Kidney epithelial cell (primary cell): ENCODE results near the gene NFRKB. TPM values are rescaled to one million over a fixed set of nuclear protein-coding genes. Genes with fewer than 3 reads are reported as not detected.

ENCODE experiments used
- DNase-seq: peaks from one replicate; pipeline ENCODE4 v3.0.0-alpha.2; 2010; ENCODE audit warnings: low read depth
- H3K27me3 ChIP-seq: 2 replicates; pipeline ENCODE4 v1.6.0; 2011; ENCODE audit warnings: low read length; ENCODE audit not compliant: control insufficient read depth, insufficient read depth
- H3K36me3 ChIP-seq: 2 replicates; pipeline ENCODE4 v1.5.1; 2011; ENCODE audit warnings: low read length; ENCODE audit not compliant: control insufficient read depth, insufficient read depth
- H3K4me3 ChIP-seq: 2 replicates; pipeline ENCODE4 v1.5.1; 2011; ENCODE audit warnings: low read depth, mild to moderate bottlenecking, control low read depth, low read length
- total RNA-seq: library from RNA; depleted of rRNA; stranded (reverse); fragments of >200 nt; gene quantifications from 2 replicates; pipeline ENCODE4 v1.2.3, GENCODE V29; 2015
- TF ChIP-seq, protein P1 (sequence below): IDR thresholded peaks from 2 replicates; pipeline ENCODE4 v1.5.1; 2011; ENCODE audit warnings: mild to moderate bottlenecking, moderate library complexity, low read length, control low read depth, inconsistent platforms; ENCODE audit not compliant: insufficient read depth, poor library complexity, severe bottlenecking

NFRKB gene
- total RNA-seq, 1 donor from 2014 or later: 30.1 TPM

DNA sequence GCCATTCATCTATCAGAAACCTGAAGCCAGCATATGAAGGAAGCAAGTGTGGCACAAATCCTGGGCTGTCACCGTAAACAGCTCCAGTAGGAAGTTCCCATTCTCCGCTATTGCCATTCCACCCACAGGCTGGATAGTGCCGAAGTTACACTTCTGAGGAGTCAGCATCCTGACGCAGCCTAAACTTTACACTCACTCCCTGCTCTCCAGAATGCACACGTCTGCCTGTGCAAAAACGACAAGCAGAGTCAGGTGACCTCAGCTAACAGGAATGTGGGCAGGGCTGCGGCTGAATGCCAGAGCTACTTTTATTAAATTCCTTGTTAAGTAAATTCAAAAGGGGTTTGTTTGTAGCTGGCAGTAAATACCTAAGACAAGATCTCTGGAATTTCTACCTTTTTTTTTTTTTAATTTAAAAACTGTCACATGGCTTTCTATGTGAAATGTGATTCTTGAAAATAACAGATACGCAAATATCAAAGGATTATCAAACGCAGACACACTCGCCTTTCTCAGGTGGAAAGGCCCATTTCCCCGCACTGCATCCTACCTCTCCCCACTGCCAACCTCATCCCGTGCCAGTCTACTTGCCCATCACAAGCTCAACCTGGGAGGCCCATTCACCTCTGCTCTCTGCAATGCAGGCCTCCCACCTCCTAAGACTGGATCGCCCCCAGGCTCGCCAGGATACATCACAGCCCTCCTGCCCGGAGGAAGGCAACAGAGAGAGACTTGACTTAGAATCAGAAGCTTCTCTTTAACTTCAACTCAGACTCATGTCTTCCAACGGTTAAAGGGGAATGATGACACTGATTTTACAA, 33.5 kb downstream of the NFRKB start:
- peaks cover 3% of the 10 kb centered on the region for H3K36me3 ChIP-seq
- TF ChIP-seq, protein P1, sequence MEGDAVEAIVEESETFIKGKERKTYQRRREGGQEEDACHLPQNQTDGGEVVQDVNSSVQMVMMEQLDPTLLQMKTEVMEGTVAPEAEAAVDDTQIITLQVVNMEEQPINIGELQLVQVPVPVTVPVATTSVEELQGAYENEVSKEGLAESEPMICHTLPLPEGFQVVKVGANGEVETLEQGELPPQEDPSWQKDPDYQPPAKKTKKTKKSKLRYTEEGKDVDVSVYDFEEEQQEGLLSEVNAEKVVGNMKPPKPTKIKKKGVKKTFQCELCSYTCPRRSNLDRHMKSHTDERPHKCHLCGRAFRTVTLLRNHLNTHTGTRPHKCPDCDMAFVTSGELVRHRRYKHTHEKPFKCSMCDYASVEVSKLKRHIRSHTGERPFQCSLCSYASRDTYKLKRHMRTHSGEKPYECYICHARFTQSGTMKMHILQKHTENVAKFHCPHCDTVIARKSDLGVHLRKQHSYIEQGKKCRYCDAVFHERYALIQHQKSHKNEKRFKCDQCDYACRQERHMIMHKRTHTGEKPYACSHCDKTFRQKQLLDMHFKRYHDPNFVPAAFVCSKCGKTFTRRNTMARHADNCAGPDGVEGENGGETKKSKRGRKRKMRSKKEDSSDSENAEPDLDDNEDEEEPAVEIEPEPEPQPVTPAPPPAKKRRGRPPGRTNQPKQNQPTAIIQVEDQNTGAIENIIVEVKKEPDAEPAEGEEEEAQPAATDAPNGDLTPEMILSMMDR: no peak
- no peaks in the 10 kb centered on the region for H3K27me3 ChIP-seq
- H3K4me3 ChIP-seq: no peak overlapping the region
- peak; percentile 94 for DNase-seq

DNA sequence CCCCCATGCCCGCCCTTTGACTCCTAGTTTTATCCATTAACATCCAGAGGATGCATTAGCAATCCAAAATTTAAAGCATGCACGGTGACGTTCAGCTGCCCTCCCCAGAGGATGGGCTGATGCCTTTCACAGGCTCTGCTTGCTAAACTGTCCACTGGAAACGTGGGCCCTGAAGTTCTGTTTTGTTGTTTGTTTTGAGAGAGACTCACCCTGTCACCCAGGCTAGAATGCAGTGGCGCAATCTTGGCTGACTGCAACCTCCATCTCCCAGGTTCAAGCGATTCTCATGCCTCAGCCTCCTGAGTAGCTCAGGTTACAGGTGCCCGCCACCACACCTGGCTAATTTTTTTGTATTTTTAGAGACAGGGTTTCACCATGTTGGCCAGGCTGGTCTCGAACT, 39.3 kb downstream of the NFRKB start:
- Histone ChIP-seq H3K36me3 (no peaks in the 10 kb centered on the region), H3K4me3 (no peak overlapping the region), H3K27me3 (no peaks in the 10 kb centered on the region)
- DNase-seq: no peak
- TF ChIP-seq, protein P1: no peak

DNA sequence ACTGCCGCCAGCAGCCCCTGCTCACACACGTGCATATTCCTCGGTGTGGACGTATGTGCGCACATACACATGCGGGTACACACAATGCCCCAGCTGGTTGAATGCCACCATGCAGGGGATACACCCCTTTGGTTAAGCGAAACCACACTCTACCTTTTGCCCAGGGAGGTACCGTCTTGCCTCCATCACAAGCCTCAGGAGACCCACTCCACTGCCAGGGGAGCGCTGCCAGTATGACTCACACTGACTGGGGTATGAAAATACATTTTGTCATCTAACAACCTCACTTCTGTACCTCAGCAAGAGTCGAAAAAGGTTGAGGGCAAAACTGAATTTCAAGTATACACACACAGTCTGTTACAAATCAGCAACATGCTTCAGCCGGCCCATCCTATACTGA, 40.3 kb downstream of the NFRKB start:
- no peaks in the 10 kb centered on the region for H3K27me3 ChIP-seq
- no peak overlapping the region for H3K4me3 ChIP-seq
- no peak for DNase-seq
- H3K36me3 ChIP-seq: no peaks in the 10 kb centered on the region
- TF ChIP-seq, protein P1: no peak

DNA sequence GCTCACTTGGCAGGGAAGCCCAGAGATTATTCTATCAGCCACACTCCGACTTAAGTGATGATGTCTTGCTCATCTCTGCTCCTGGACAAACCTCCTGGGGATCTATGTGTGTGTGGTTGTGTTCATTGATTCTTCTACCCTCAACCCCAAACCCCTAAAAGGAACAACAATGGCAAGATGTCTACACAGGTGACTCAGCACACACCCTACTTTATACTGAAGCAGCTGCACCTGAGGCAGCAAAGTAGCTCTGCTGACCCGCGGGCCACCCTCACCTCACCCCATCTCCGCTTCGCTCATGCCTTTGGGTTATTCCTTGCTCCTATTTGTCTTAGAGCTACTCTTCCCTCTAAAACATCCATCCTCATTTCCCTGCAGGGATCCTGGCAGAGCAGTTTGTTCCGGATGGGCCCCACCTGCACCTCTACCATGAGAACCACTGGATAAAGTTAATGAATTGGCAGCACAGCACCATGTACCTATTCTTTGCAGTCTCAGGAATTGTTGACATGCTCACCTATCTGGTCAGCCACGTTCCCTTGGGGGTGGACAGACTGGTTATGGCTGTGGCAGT, 41.1 kb downstream of the NFRKB start:
- H3K4me3 ChIP-seq: no peak overlapping the region

DNA sequence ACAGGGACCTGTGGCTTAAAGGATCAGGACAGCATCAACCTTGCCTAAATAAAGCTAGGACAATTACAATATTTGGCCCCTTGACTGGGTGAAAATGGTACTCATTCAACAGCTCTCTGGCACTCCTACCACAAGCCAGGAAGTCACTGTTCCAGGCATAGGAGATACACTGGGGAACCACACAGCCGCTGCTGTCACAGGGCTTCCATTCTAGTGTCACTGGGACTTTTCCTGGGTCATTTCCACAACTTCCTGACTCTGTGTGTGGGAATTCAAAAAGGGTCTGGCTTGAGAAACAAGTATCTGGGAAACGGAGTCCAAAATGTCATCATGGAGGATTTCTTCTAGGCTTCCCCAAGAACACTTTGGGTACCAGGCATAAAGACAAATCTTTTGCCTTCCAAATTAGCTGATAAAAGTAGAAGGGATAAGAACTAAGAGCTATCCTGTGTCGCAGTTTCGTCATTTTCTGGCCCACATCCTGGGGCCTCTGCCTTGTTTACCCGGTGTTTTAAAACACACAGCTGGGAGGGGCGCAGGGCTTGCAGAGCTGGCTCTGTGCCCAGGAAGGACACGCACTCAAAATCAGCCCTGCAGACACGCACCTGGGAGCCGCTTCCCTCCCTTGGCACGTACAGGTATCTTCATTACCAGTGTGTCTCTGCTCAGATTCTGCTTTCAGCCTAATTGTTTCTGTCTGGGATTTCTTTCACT, 41.7 kb downstream of the NFRKB start:
- TF ChIP-seq, protein P1: no peak
- Histone ChIP-seq H3K36me3 (no peaks in the 10 kb centered on the region), H3K4me3 (no peak overlapping the region), H3K27me3 (no peaks in the 10 kb centered on the region)
- no peak for DNase-seq

More for the DNA sequence above, 41.1 kb downstream of the NFRKB start:
- Histone ChIP-seq H3K36me3 (no peaks in the 10 kb centered on the region), H3K27me3 (no peaks in the 10 kb centered on the region)
- DNase-seq: no peak
- TF ChIP-seq, protein P1: no peak
